GM12892 (cell line): Measurements from ENCODE around the gene ANKS1A.

Experiments
- DNase-seq: peaks from one replicate; pipeline ENCODE4 v3.0.0; 2011; ENCODE audit not compliant: insufficient read length
- FAIRE-seq: peaks from 2 replicates; lab custom pipeline; 2011; peaks lifted over from hg19 to GRCh38; lab: Jason Lieb, UNC
- POLR2A ChIP-seq: IDR thresholded peaks from 2 replicates; pipeline ENCODE4 v1.6.1; 2011; ENCODE audit warnings: low read depth, low read length, control low read depth
- POLR2AphosphoS5 ChIP-seq: IDR thresholded peaks from 2 replicates; pipeline ENCODE4 v1.6.1; 2011; ENCODE audit warnings: low read depth, low read length, control low read depth
- TAF1 ChIP-seq: IDR thresholded peaks from 2 replicates; pipeline ENCODE4 v1.6.1; 2011; ENCODE audit warnings: low read depth, mild to moderate bottlenecking, control low read depth, low read length, borderline replicate concordance

ANKS1A gene

DNA sequence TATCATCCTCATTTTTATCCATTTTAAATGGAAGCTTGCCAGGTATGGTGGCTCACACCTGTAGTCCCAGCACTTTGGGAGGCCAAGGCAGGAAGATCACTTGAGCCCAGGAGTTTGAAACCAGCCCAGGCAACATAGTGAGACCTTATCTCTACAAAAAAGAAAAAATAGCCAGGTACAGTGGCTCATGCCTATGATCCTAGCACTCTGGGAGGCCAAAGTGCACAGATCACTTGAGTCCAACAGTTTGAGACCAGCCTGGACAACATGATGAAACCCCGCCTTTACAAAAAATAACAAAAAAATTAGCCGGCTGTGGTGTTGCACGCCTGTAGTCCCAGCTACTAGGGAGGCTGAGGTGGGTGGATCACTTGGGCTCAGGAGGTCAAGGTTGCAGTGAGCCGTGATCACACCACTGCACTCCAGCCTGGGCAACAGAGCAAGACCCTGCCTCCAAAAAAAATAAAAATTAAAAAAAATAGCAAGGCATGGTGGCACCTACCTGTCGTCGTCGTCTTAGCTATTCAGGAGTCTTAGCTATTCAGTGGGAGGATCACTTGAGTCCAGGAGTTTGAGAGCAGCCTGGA lies 163.0 kb downstream of the ANKS1A start:
- DNase-seq (no peak), FAIRE-seq (no peak)
- TF ChIP-seq TAF1 (no peak), POLR2AphosphoS5 (no peak), POLR2A (no peak)

DNA sequence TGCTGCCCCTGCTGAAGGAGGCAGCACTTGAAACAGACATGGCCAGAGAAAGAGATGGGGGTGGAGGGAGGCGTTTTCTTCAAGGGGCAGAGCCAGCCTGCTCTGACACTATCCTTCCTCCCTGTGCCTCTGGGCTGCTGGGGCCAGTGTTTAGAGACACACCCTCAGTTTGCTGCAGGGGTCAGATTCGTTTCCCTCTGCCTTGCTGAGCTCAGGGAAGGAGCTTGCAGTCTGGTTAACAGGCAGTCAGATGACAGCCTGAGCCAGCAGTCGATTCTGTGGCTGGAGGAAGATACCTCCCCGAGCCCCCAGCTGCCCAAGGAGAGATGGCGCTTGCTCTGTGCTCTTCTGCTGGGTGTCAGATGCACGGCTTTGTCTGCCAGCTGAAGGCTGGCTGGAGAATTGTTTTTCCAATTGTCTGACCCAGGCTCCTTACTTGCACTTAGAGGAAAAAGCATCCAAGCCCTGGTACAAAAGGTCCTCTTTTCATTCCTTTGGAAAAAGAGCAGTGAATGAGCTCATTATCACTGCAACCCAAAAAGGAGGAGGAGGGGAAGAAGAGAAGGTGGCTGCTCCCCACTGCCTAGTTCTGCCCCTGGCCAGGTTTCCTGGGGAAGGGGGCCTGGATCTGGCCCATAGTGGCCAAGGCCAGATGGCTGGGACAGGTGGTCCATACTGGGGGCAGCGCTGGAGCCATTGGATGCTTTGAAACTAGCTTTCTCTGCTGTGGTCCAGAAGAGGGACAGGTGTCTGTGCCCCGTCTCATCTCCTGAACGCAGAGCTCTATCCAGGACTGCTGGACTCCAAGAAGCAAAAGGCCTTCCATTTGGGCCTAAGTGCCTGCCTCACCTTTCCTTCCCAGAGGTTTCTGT lies 163.9 kb downstream of the ANKS1A start:
- TF ChIP-seq TAF1 = no peak
- TF ChIP-seq POLR2AphosphoS5 = no peak
- TF ChIP-seq POLR2A = no peak
- DNase-seq (no peak), FAIRE-seq (no peak)

DNA sequence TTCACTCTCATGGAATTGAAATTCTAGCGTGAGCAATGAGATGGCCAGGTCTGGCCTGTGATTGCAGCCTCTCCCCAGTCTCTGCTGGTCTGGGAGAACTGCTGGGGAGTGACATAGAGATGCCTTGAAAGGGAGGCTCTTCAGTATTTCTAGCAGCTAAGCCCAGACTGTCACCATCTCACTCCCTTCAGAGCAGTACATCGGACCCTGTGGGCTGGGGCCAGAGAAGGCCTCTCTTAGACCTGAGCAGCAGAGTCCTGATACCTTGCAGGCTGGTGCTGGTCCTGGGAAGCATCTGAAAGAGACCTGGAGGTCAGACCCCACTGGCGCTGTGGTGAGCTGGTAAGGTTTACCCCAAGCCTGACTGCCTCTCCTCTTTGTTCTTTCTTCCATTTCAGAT lies 164.6 kb downstream of the ANKS1A start:
- TF ChIP-seq TAF1 (no peak), POLR2AphosphoS5 (no peak), POLR2A (no peak)
- DNase-seq (no peak), FAIRE-seq (no peak)

DNA sequence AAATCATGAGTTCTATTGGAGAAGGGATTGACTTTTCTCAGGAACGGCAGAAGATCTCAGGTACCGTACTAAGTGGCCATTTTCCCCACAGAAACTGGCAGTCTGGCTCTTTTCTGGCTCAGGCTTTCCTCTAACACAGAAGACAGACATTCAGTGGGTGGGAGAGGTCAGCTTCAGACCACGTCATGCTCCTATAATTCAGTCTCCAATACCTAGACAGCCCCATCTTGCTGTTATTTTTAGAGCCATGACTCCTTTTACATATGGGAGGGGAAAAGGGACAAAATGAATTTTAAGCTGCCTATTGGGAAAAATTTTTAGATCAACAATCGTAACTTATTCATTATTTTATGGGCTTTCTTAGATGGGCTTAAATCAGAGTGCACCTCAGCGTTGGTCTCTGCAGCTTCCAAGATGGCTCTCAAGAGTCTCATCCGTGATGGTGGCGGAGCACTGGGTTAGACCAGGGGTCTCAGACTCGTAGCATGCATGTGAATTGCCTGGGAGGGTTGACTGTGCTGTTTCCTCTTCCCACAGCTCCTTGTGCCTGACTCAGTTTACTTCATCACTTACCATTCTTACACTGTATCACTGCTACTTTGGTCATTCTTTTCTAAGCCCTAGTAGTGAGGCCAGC lies 165.2 kb downstream of the ANKS1A start:
- DNase-seq (no peak), FAIRE-seq (no peak)
- TF ChIP-seq TAF1 (no peak), POLR2AphosphoS5 (no peak), POLR2A (no peak)

DNA sequence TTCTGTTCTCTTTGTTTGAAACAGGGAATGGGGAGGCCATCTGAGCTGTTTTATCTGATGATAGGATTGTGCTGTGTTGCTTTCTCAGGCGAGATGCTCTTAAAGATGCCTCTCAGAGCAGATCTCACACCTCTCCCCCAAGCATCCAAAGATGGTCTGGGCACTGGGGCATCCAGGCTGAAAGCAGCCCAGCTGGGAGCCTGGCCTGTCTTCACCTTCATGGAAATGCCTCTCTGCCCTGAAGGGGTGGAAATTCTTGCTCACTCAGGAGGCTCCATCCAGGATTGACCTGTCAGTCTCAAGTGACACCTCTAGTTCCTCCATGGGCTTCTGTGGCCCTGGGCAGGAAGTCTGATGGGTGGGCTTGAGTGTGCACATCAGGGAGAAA lies 165.7 kb downstream of the ANKS1A start:
- no peak for DNase-seq
- FAIRE-seq = no peak
- TF ChIP-seq TAF1 (no peak), POLR2A (no peak), POLR2AphosphoS5 (no peak)

DNA sequence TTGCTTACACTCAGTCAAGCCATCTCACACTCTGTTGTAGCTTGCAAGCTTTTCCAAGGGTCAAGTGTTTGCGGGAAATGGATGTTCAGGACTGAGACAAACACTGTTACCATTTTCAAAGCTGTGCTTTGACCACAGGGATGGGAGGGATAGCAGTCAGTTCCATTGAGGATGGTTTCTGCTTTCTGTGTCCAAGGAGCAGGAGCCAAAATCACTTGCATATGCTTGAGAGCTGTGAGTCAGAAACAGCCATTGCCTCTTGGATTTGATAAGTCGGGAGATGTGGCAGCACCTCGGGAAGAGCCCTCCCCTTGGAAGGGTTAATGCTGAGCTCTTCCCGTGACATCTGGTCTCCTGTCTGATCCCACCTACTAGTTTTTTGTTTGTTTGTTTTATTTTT lies 166.8 kb downstream of the ANKS1A start:
- no peak for DNase-seq
- no peak for TF ChIP-seq TAF1
- no peak for TF ChIP-seq POLR2A
- no peak for TF ChIP-seq POLR2AphosphoS5
- FAIRE-seq = no peak

DNA sequence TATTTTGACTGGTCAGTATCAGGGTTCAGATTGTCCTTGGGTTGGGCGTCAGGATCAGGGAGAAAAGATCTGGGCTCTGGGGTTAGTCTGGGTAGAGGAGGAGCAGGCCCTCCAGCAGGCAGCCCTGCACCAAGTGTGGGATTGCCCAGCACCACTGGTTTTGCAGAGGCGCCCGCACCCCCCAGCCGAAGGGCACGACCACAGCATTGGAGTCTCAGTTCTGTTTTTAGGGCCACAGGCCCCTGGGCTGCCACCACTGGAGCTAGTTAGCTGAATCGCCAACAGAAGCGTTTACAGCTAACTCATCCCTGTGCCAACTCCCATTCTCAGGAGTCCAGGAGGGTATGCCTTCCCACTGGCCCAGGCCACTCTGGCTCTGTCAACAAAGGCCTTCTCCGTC lies 167.9 kb downstream of the ANKS1A start:
- TF ChIP-seq POLR2A (no peak), TAF1 (no peak), POLR2AphosphoS5 (no peak)
- FAIRE-seq (no peak), DNase-seq (no peak)

DNA sequence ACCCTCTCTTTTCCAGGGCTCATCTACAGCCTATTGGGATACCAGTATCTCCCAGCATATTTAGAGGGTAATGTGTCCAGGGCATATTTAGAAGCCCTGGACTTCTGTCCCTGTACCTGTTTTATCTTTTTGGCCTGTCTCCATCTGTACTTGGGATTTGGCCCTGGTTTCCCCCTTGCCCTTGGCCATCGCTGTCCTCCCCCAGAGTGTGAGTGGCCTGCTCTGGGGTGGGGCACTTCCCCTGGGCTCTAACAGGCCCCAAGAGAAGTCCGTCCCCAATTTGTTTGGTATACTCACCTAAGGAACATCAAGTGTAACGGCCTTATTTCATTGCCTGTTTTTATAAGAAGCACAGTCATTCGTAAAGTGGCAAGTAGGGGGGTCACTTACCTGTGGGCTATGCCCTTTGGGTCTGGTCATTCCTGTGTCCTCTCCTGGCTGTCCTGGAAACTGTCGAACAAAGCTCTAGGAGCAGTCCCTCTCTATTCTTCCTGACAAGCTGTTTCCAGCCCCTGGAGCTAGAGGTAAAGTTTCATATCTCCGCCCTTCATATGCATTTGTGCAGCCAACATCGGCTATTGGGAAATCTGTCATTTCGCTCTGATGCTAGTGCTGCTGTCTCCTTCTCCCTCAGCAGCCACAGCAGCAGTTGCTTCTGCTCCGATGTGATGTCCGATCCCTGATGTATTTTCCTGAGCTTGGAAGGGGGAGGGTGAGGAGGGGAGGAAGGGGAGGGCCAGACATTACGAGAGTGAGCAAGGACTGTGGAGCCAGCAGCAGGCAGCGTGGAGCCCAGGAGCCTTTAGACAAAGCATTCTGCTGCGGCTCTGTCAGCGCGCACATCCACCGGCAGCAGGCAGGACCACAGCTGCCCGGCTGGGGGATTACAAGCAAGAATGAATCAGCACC lies 168.6 kb downstream of the ANKS1A start:
- DNase-seq (no peak), FAIRE-seq (no peak)
- TF ChIP-seq POLR2A (no peak), TAF1 (no peak), POLR2AphosphoS5 (no peak)

DNA sequence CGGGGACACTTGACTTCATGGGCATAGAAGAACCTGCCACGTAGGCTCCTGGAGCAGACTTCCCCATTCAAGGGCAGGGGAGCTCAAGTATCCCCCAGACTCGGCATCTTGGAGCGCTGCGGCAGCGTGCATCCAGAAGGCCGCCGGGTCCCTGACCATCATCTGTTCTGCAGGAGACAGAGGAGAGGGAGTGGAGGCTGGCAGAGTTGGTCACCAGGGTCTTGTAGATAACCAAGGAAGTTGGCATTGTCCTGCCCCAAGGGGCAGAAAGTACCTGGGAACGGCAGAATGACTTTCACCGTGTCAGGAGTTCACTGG lies 169.3 kb downstream of the ANKS1A start:
- no peak for DNase-seq
- no peak for FAIRE-seq
- no peak for TF ChIP-seq TAF1
- TF ChIP-seq POLR2A = no peak
- no peak for TF ChIP-seq POLR2AphosphoS5

DNA sequence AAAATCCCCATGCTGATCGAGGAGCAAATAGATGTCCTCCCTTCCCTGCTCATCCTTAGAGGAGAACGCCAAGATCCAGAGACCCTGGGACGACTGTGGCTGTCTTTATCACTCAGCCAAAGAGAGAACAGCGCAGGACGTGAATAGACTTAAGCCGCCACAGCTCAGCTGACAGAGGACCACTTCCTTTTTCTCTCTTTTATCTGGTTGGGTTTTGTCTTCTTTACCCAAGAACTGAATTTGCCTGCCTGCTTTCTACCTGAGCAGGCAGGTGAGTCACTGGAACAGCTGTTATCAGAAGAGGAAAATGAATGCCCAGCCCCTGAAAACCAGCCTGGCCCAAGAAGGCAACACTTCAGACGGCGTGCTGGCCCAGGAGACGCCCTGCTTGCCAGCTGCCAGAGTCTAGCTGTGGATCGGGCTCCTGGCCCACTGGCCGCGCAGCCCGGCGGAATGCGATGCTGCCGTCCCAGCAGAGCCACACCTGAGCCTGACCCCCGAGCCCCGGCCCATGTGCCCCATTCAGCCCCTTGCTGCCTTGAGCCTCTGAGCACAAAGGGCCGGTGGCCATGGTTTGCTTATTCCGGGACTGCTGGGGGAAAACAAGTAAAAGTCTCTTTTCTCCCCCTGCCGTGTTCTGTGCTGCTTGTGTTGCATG lies 169.9 kb downstream of the ANKS1A start:
- TF ChIP-seq POLR2A (no peak), POLR2AphosphoS5 (no peak), TAF1 (no peak)
- FAIRE-seq (peak; percentile 21), DNase-seq (no peak)
